ENCODE measurements around the gene ZNF726.
"Not testable (repeated sequence)": the region's sequence is repeated elsewhere in the genome, so short reads cannot be mapped to it uniquely, and the experiment has no call there.

The ZNF726 gene

GRCh38 chr19:23943411-23943810, 28.7 kb downstream of the ZNF726 start:
- TF ChIP-seq CTCF (conservative IDR thresholded peaks at IDR 0.05; ENCODE audit: low read length): no peak
- DNase-seq (ENCODE audit: low read depth): no peak
- no peak overlapping the region for H3K4me3 ChIP-seq (ENCODE audit: low read length)

- no peak for DNase-seq (ENCODE audit: low read depth)
- no peak overlapping the region for H3K4me3 ChIP-seq (ENCODE audit: low read length)
- TF ChIP-seq CTCF (conservative IDR thresholded peaks at IDR 0.05; ENCODE audit: low read length): no peak
Observed at GRCh38 chr19:23946569-23946968, 31.9 kb downstream of the ZNF726 start.

GRCh38 chr19:23949611-23950010, 34.9 kb downstream of the ZNF726 start:
- H3K4me3 ChIP-seq (ENCODE audit: low read length): no peak overlapping the region
- DNase-seq (ENCODE audit: low read depth): no peak
- TF ChIP-seq CTCF (conservative IDR thresholded peaks at IDR 0.05; ENCODE audit: low read length): no peak

- no peak overlapping the region for H3K4me3 ChIP-seq (ENCODE audit: low read length)
- no peak for TF ChIP-seq CTCF (conservative IDR thresholded peaks at IDR 0.05; ENCODE audit: low read length)
- no peak for DNase-seq (ENCODE audit: low read depth)
Observed at GRCh38 chr19:23956051-23956450, 41.4 kb downstream of the ZNF726 start.

GRCh38 chr19:23957660-23958281, 43.1 kb downstream of the ZNF726 start:
- no peak overlapping the region for H3K4me3 ChIP-seq (ENCODE audit: low read length)
- DNase-seq (ENCODE audit: low read depth): peak; percentile 55
- TF ChIP-seq CTCF (conservative IDR thresholded peaks at IDR 0.05; ENCODE audit: low read length): no peak

GRCh38 chr19:23963396-23963795, 48.7 kb downstream of the ZNF726 start:
- not testable (repeated sequence) for DNase-seq (ENCODE audit: low read depth); H3K4me3 ChIP-seq (ENCODE audit: low read length)

GRCh38 chr19:23963881-23964280, 49.2 kb downstream of the ZNF726 start:
- not testable (repeated sequence) for H3K4me3 ChIP-seq (ENCODE audit: low read length); DNase-seq (ENCODE audit: low read depth)

- H3K4me3 ChIP-seq (ENCODE audit: low read length); DNase-seq (ENCODE audit: low read depth): not testable (repeated sequence)
Observed at GRCh38 chr19:23964334-23964733, 49.6 kb downstream of the ZNF726 start.

- no peak overlapping the region for H3K4me3 ChIP-seq (ENCODE audit: low read length)
- no peak for TF ChIP-seq CTCF (conservative IDR thresholded peaks at IDR 0.05; ENCODE audit: low read length)
- no peak for DNase-seq (ENCODE audit: low read depth)
Observed at GRCh38 chr19:23969630-23970029, 54.9 kb downstream of the ZNF726 start.

Measured in AG10803 (cell line).